H9 (cell line): Measurements from ENCODE around the gene ATP5PB. TPM values are rescaled to one million over a fixed set of nuclear protein-coding genes. Genes with fewer than 3 reads are reported as not detected.

ENCODE experiments used
- DNase-seq: peaks from one replicate; pipeline ENCODE4 v3.0.0-alpha.2; 2017
- H2AFZ ChIP-seq: one replicate; pipeline ENCODE4 v1.6.1; 2013; ENCODE audit warnings: mild to moderate bottlenecking, low read length, control low read depth, moderate library complexity
- H2AK5ac ChIP-seq: 2 replicates; pipeline ENCODE4 v1.6.1; 2013; ENCODE audit warnings: low read length, control low read depth, mixed read lengths; ENCODE audit not compliant: insufficient read length
- H2BK120ac ChIP-seq: one replicate; pipeline ENCODE4 v1.6.1; 2013; ENCODE audit warnings: low read depth, mild to moderate bottlenecking, low read length, control low read depth, inconsistent platforms; ENCODE audit not compliant: poor library complexity, severe bottlenecking
- H2BK12ac ChIP-seq: 2 replicates; pipeline ENCODE4 v1.6.1; 2013; ENCODE audit warnings: low read length, control low read depth, mixed read lengths, low read depth; ENCODE audit not compliant: insufficient read length
- H2BK15ac ChIP-seq: 2 replicates; pipeline ENCODE4 v1.6.1; 2013; ENCODE audit warnings: low read depth, low read length, control low read depth
- H2BK20ac ChIP-seq: one replicate; pipeline ENCODE4 v1.6.1; 2013; ENCODE audit warnings: low read depth, mild to moderate bottlenecking, low read length, control low read depth, inconsistent platforms; ENCODE audit not compliant: poor library complexity, severe bottlenecking
- H2BK5ac ChIP-seq: 2 replicates; pipeline ENCODE4 v1.6.1; 2013; ENCODE audit warnings: low read length, control low read depth, mixed read lengths; ENCODE audit not compliant: insufficient read length
- H3K14ac ChIP-seq: 2 replicates; pipeline ENCODE4 v1.6.1; 2013; ENCODE audit warnings: low read length, control low read depth; ENCODE audit not compliant: insufficient read depth
- H3K18ac ChIP-seq: 2 replicates; pipeline ENCODE4 v1.6.1; 2013; ENCODE audit warnings: low read depth, mild to moderate bottlenecking, mixed read lengths, low read length, control low read depth; ENCODE audit not compliant: insufficient read length
- H3K23ac ChIP-seq: 2 replicates; pipeline ENCODE4 v1.6.1; 2013; ENCODE audit warnings: low read length, control low read depth, mixed read lengths, low read depth; ENCODE audit not compliant: insufficient read length
- H3K23me2 ChIP-seq: 2 replicates; pipeline ENCODE4 v1.6.1; 2013; ENCODE audit warnings: low read depth, mild to moderate bottlenecking, mixed read lengths, low read length, control low read depth; ENCODE audit not compliant: insufficient read length, poor library complexity, severe bottlenecking
- H3K27ac ChIP-seq: 2 replicates; pipeline ENCODE4 v1.5.1; 2013; ENCODE audit warnings: low read length, control low read depth, mixed read lengths, low read depth; ENCODE audit not compliant: insufficient read length
- H3K27me3 ChIP-seq: 2 replicates; pipeline ENCODE4 v1.6.1; 2013; ENCODE audit warnings: low read length, control low read depth, inconsistent platforms; ENCODE audit not compliant: insufficient read depth
- H3K4ac ChIP-seq: 2 replicates; pipeline ENCODE4 v1.6.1; 2013; ENCODE audit warnings: low read depth, mild to moderate bottlenecking, control low read depth, inconsistent platforms, low read length, moderate library complexity
- H3K4me1 ChIP-seq: 2 replicates; pipeline ENCODE4 v1.6.1; 2013; ENCODE audit warnings: low read length, control low read depth, inconsistent platforms; ENCODE audit not compliant: insufficient read depth
- H3K4me2 ChIP-seq: 2 replicates; pipeline ENCODE4 v1.6.1; 2013; ENCODE audit warnings: low read length, control low read depth, mixed read lengths; ENCODE audit not compliant: insufficient read length, insufficient read depth
- H3K56ac ChIP-seq: 2 replicates; pipeline ENCODE4 v1.6.1; 2013; ENCODE audit warnings: low read depth, mild to moderate bottlenecking, mixed read lengths, low read length, control low read depth; ENCODE audit not compliant: insufficient read length
- H3K79me1 ChIP-seq: 2 replicates; pipeline ENCODE4 v1.6.1; 2013; ENCODE audit warnings: low read depth, mild to moderate bottlenecking, moderate library complexity, low read length, control low read depth, inconsistent platforms; ENCODE audit not compliant: insufficient read depth, poor library complexity, severe bottlenecking
- H3K79me2 ChIP-seq: 2 replicates; pipeline ENCODE4 v1.6.1; 2013; ENCODE audit warnings: low read length, control low read depth, inconsistent platforms; ENCODE audit not compliant: insufficient read depth
- H3K9ac ChIP-seq: 2 replicates; pipeline ENCODE4 v1.6.1; 2013; ENCODE audit warnings: low read length, control low read depth, mixed read lengths; ENCODE audit not compliant: insufficient read length; ENCODE audit errors: extremely low read depth
- H3K9me3 ChIP-seq: one replicate; pipeline ENCODE4 v1.6.1; 2013; ENCODE audit warnings: low read depth, low read length, inconsistent platforms; ENCODE audit not compliant: control insufficient read depth
- H3T11ph ChIP-seq: one replicate; pipeline ENCODE4 v1.6.1; 2013; ENCODE audit warnings: mild to moderate bottlenecking, low read length, control low read depth, inconsistent platforms
- H4K20me1 ChIP-seq: one replicate; pipeline ENCODE4 v1.6.1; 2013; ENCODE audit not compliant: control insufficient read depth, insufficient read length, insufficient read depth
- H4K5ac ChIP-seq: 2 replicates; pipeline ENCODE4 v1.6.1; 2013; ENCODE audit warnings: low read depth, mild to moderate bottlenecking, mixed read lengths, low read length, control low read depth; ENCODE audit not compliant: insufficient read length
- H4K8ac ChIP-seq: replicated peaks from 2 replicates; pipeline ENCODE4 v1.6.1; 2013; ENCODE audit warnings: low read length, control low read depth, mixed read lengths, low read depth; ENCODE audit not compliant: insufficient read length
- H4K91ac ChIP-seq: 2 replicates; pipeline ENCODE4 v1.6.1; 2013; ENCODE audit warnings: low read depth, mild to moderate bottlenecking, moderate library complexity, mixed read lengths, low read length, control low read depth; ENCODE audit not compliant: insufficient read length
- H3K27ac Mint-ChIP-seq, 3 experiments: 2 replicates in 2 of 3; 3 replicates in 1 of 3; pipeline ENCODE4 v1.8.0; 2020 to 2021; ENCODE audit warnings: mixed read lengths in 3 of 3, mild to moderate bottlenecking in 1 of 3, moderate library complexity in 1 of 3
- H3K27me3 Mint-ChIP-seq: 2 replicates; pipeline ENCODE4 v1.8.0; 2021; ENCODE audit warnings: low read depth, mild to moderate bottlenecking, moderate library complexity, mixed read lengths
- H3K36me3 Mint-ChIP-seq, 3 experiments: 2 replicates in 2 of 3; 3 replicates in 1 of 3; pipeline ENCODE4 v1.8.0; 2020 to 2021; ENCODE audit warnings: low read depth in 3 of 3, mixed read lengths in 3 of 3; ENCODE audit not compliant: insufficient read depth in 1 of 3
- H3K4me1 Mint-ChIP-seq, 2 experiments: 2 replicates each; pipeline ENCODE4 v1.8.0; 2020; ENCODE audit warnings: mixed read lengths in 2 of 2
- H3K4me3 Mint-ChIP-seq, 2 experiments: 2 replicates in 1 of 2; 3 replicates in 1 of 2; pipeline ENCODE4 v1.8.0; 2020 to 2021; ENCODE audit warnings: mild to moderate bottlenecking in 2 of 2, mixed read lengths in 2 of 2, moderate library complexity in 1 of 2
- H3K9me3 Mint-ChIP-seq, 2 experiments: 2 replicates in 1 of 2; 3 replicates in 1 of 2; pipeline ENCODE4 v1.8.0; 2020; ENCODE audit warnings: mild to moderate bottlenecking in 2 of 2, mixed read lengths in 2 of 2, moderate library complexity in 1 of 2
- CTCF ChIP-seq: fragments of 200-600 bp; sonication (generic); conservative IDR thresholded peaks from 3 replicates; pipeline ENCODE4 v1.8.0; 2021; ENCODE audit warnings: antibody characterized with exemption, mild to moderate bottlenecking
- WGBS: extraction: QIAGEN DNeasy Blood & Tissue Kit; methylation state at CpG from one replicate; pipeline ENCODE4 v1.1.7; 2013; ENCODE audit warnings: missing lambda C conversion rate, low lambda C conversion rate, mixed read lengths; ENCODE audit not compliant: insufficient read length; ENCODE audit errors: extremely low coverage; 5-methylcytosine and 5-hydroxymethylcytosine counted together
- total RNA-seq: library from RNA; stranded (reverse); gene quantifications from 2 replicates; pipeline ENCODE4 v1.2.1, GENCODE V29; 2021

The ATP5PB gene
- total RNA-seq, 1 experiment from 2014 or later: 250 TPM

GRCh38 chr1:111444031-111444430 is 5.2 kb upstream of the ATP5PB start:
- peaks cover 11% of the 10 kb centered on the region; the same call in 1 of the 2 replicates for H3K79me2 ChIP-seq
- no peak overlapping the region for H3K27ac Mint-ChIP-seq

More at GRCh38 chr1:111444031-111444430, 5.2 kb upstream of the ATP5PB start:
- no peaks in the 10 kb centered on the region for H3K27me3 Mint-ChIP-seq
- Histone ChIP-seq H2BK20ac (no peak overlapping the region), H3K27ac (no peak overlapping the region), H4K5ac (no peak overlapping the region), H3K79me1 (peaks cover 12% of the 10 kb centered on the region), H3K27me3 (no peaks in the 10 kb centered on the region), H3K9me3 (no peaks in the 10 kb centered on the region), H3K9ac (no peak overlapping the region), H3K23ac (no peak overlapping the region), H2BK120ac (no peak overlapping the region), H2BK5ac (no peak overlapping the region), H3K4me1 (no peaks in the 10 kb centered on the region), H2AK5ac (no peak overlapping the region), H3K18ac (no peak overlapping the region), H2BK15ac (no peak overlapping the region), H2BK12ac (no peak overlapping the region), H2AFZ (no peak overlapping the region), H3K23me2 (peaks cover 8% of the 10 kb centered on the region), H3K4ac (no peak overlapping the region), H3K56ac (no peak overlapping the region), H3T11ph (no peak overlapping the region), H4K91ac (no peak overlapping the region), H4K20me1 (no peaks in the 10 kb centered on the region), H3K4me2 (no peak overlapping the region), H3K14ac (no peak overlapping the region), H4K8ac (no peak overlapping the region)
- 100% methylated on average over 1 of the region's 3 CpGs for WGBS
- TF ChIP-seq CTCF: no peak
- DNase-seq: no peak
- no peak overlapping the region for H3K4me3 Mint-ChIP-seq
- peaks cover 37 to 82% (median 68%) of the 10 kb centered on the region in 3 experiments for H3K36me3 Mint-ChIP-seq
- H3K9me3 Mint-ChIP-seq: no peaks in the 10 kb centered on the region
- peaks cover 11 to 12% of the 10 kb centered on the region in 2 experiments for H3K4me1 Mint-ChIP-seq
